ENCODE measurements around the gene CTPS1. TPM values are rescaled to one million over a fixed set of nuclear protein-coding genes. Genes with fewer than 3 reads are reported as not detected.

CTPS1 gene
- total RNA-seq, 1 experiment from 2014 or later = 69.9 TPM

DNA sequence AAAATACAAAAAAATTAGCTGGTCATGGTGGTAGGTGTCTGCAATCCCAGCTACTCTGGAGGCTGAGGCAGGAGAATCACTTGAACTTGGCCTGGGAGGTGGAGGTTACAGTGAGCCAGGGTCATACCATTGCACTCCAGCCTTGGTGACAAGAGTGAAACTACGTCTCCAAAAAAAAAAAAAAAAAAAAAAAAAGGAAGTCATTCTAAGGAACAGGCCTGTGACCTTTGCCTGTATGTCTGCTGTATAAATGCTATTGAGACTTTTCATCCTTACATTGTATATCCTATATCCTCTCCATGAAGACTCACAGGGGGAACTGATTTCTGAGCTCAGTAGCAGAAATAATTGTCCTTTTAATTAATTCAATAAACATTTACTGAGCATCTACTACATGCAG is 7.5 kb upstream of the CTPS1 start:
- no peaks in the 10 kb centered on the region for H3K36me3 Mint-ChIP-seq (ENCODE audit: insufficient read depth, unreplicated experiment)
- intact Hi-C loops (cut with micrococcal nuclease) = no loop called here
- no peak overlapping the region for H3K27ac Mint-ChIP-seq (ENCODE audit: low read depth, unreplicated experiment)
- no peak overlapping the region for H3K4me3 Mint-ChIP-seq (ENCODE audit: unreplicated experiment)
- H3K4me1 Mint-ChIP-seq (ENCODE audit: insufficient read depth, unreplicated experiment) = peaks cover 8% of the 10 kb centered on the region
- DNase-seq (ENCODE audit: unreplicated experiment) = no peak
- no TSS peak for BruUV-seq (replicated peaks)
- H3K27me3 Mint-ChIP-seq (ENCODE audit: insufficient read depth, unreplicated experiment) = no peaks in the 10 kb centered on the region
- ChIA-PET POLR2A (interaction anchor here (0.6 to 1.3 kb wide), 3 partner anchors 8 to 111 kb away, joined by 3 to 4 read pairs (median 3); partner anchors contain the start of gene CITED4), CTCF (interaction anchor here (0.5 to 1.9 kb wide), 4 partner anchors 22 to 239 kb away, joined by 3 to 6 read pairs (median 4); no protein-coding TSS in a partner anchor)
- no peaks in the 10 kb centered on the region for H3K9me3 Mint-ChIP-seq (ENCODE audit: unreplicated experiment)
- TF ChIP-seq, protein P1, sequence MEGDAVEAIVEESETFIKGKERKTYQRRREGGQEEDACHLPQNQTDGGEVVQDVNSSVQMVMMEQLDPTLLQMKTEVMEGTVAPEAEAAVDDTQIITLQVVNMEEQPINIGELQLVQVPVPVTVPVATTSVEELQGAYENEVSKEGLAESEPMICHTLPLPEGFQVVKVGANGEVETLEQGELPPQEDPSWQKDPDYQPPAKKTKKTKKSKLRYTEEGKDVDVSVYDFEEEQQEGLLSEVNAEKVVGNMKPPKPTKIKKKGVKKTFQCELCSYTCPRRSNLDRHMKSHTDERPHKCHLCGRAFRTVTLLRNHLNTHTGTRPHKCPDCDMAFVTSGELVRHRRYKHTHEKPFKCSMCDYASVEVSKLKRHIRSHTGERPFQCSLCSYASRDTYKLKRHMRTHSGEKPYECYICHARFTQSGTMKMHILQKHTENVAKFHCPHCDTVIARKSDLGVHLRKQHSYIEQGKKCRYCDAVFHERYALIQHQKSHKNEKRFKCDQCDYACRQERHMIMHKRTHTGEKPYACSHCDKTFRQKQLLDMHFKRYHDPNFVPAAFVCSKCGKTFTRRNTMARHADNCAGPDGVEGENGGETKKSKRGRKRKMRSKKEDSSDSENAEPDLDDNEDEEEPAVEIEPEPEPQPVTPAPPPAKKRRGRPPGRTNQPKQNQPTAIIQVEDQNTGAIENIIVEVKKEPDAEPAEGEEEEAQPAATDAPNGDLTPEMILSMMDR (IDR thresholded peaks at IDR 0.05; ENCODE audit: unreplicated experiment) = no peak

DNA sequence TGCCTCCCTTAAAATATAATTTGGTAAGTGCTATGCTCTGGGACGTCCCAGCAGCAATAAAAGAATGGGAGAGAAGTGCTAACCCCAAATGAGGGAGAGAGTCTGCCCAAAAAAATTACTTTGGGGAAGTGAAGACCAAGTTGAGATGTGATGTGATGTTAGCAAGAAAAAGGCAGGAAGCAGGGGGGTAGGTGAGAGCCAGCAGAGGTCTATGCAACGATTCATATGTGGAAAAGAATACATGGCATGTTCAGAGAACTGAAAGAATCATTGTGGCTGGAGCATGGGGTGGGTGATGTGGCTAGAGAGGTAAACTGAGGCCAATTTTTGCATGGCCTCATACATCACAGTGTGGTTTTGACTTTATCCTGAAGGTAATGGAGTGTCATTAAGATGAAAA is 5.6 kb upstream of the CTPS1 start:
- H3K36me3 Mint-ChIP-seq (ENCODE audit: insufficient read depth, unreplicated experiment) = peaks cover 2% of the 10 kb centered on the region
- no TSS peak for BruUV-seq (replicated peaks)

DNA sequence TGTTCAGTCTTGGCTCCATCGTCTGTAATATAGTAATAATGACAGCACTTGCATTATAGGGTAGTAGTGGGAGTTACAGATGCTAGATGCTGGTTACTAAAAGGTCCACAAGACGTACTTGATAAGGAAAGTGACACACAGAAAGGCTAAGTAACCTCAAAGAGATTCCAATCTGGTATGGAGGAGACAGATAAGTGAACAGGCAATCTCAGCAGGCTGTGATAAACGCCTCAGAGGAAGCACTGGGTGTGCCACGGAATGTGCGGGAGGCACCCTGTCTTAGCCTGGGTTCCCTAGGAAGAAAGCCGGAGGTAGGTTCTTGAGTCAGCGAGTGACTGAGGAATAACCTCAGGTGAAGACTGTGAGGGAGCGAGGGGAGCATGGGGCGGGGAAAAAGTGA is 4.6 kb upstream of the CTPS1 start:
- no peak overlapping the region for H3K27ac Mint-ChIP-seq (ENCODE audit: low read depth, unreplicated experiment)
- no peaks in the 10 kb centered on the region for H3K27me3 Mint-ChIP-seq (ENCODE audit: insufficient read depth, unreplicated experiment)
- no peak overlapping the region for H3K4me3 Mint-ChIP-seq (ENCODE audit: unreplicated experiment)
- H3K4me1 Mint-ChIP-seq (ENCODE audit: insufficient read depth, unreplicated experiment) = no peaks in the 10 kb centered on the region
- peaks cover 5% of the 10 kb centered on the region for H3K36me3 Mint-ChIP-seq (ENCODE audit: insufficient read depth, unreplicated experiment)
- TF ChIP-seq, protein P1 (IDR thresholded peaks at IDR 0.05; ENCODE audit: unreplicated experiment) = no peak
- H3K9me3 Mint-ChIP-seq (ENCODE audit: unreplicated experiment) = no peaks in the 10 kb centered on the region
- BruUV-seq (replicated peaks) = no TSS peak
- DNase-seq (ENCODE audit: unreplicated experiment) = no peak
- ChIA-PET CTCF (interaction anchor here (0.6 to 1.2 kb wide), 3 partner anchors 29 to 127 kb away, joined by 3 to 4 read pairs (median 3); no protein-coding TSS in a partner anchor), POLR2A (interaction anchor here (0.6 kb wide), 1 partner anchor 308 kb away, joined by 3 read pairs; no protein-coding TSS in a partner anchor)
- intact Hi-C loops (cut with micrococcal nuclease) = no loop called here

More for the DNA sequence above, 5.6 kb upstream of the CTPS1 start:
- Mint-ChIP-seq H3K9me3 (ENCODE audit: unreplicated experiment) (no peaks in the 10 kb centered on the region), H3K4me3 (ENCODE audit: unreplicated experiment) (no peak overlapping the region), H3K4me1 (ENCODE audit: insufficient read depth, unreplicated experiment) (no peaks in the 10 kb centered on the region), H3K27me3 (ENCODE audit: insufficient read depth, unreplicated experiment) (no peaks in the 10 kb centered on the region), H3K27ac (ENCODE audit: low read depth, unreplicated experiment) (peak overlapping the region; percentile 11)
- POLR2A ChIA-PET = no interaction called here
- TF ChIP-seq, protein P1 (IDR thresholded peaks at IDR 0.05; ENCODE audit: unreplicated experiment) = no peak
- DNase-seq (ENCODE audit: unreplicated experiment) = no peak
- CTCF ChIA-PET = no interaction called here
- intact Hi-C loops (cut with micrococcal nuclease) = no loop called here

DNA sequence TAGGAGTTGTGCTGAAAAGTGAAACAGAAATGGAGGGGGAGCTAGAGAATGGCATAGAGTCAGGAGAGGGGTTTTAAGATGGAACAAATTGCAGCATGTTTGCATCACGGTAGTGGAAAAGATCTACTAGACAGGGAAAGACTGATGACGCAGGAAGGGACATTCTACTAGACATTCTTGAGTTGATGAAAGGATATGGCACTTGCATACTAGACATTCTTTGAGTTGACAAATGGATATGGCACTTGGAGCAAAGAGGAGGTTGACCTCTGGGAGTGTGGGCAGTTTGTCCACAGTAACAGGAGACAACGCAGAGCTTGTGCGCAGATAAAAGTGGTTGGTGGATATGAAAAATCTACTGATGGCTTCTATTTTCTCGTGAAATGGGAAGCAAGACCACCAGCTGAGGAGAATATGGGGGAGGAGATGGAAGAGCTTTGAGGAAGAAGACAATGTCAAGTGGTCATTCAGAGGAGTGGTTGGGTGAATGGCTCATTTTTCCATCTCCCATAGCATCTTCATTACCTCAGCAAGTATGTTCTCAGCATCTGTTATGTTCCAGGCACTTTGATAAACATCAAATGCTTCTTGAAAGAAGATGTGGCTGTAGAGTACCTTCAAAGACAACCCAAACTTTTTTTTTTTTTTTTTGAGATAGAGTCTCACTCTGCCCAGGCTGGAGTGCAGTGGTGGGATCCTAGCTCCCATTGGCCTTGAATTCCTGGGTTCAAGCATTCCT is 2.4 kb upstream of the CTPS1 start:
- Mint-ChIP-seq H3K4me1 (ENCODE audit: insufficient read depth, unreplicated experiment) (peaks cover 11% of the 10 kb centered on the region), H3K27ac (ENCODE audit: low read depth, unreplicated experiment) (no peak overlapping the region), H3K9me3 (ENCODE audit: unreplicated experiment) (no peaks in the 10 kb centered on the region), H3K36me3 (ENCODE audit: insufficient read depth, unreplicated experiment) (peaks cover 5% of the 10 kb centered on the region), H3K4me3 (ENCODE audit: unreplicated experiment) (no peak overlapping the region), H3K27me3 (ENCODE audit: insufficient read depth, unreplicated experiment) (no peaks in the 10 kb centered on the region)
- CTCF ChIA-PET = interaction anchor here (0.5 kb wide), 1 partner anchor 114 kb away, joined by 4 read pairs; no protein-coding TSS in a partner anchor
- intact Hi-C loops (cut with micrococcal nuclease) = no loop called here
- no TSS peak for BruUV-seq (replicated peaks)
- POLR2A ChIA-PET = no interaction called here
- TF ChIP-seq, protein P1 (IDR thresholded peaks at IDR 0.05; ENCODE audit: unreplicated experiment) = no peak
- no peak for DNase-seq (ENCODE audit: unreplicated experiment)
